Astrocyte (in vitro differentiated cells and primary cell): Measurements from ENCODE around the gene WDR37. TPM values are rescaled to one million over a fixed set of nuclear protein-coding genes. Genes with fewer than 3 reads are reported as not detected.
"Not testable (repeated sequence)": the region's sequence is repeated elsewhere in the genome, so short reads cannot be mapped to it uniquely, and the experiment has no call there.

ENCODE experiments used
- DNase-seq: peaks from one replicate; pipeline ENCODE4 v3.0.0-alpha.2; 2010; ENCODE audit warnings: low read depth
- FAIRE-seq: peaks from 2 replicates; lab custom pipeline; 2011; peaks lifted over from hg19 to GRCh38; lab: Jason Lieb, UNC
- H2AFZ ChIP-seq: 2 replicates; pipeline ENCODE4 v1.6.0; 2012; ENCODE audit warnings: low read depth, low read length, inconsistent platforms
- H3K27ac ChIP-seq: 2 replicates; pipeline ENCODE4 v1.5.1; 2011; ENCODE audit warnings: low read depth, low read length, inconsistent platforms
- H3K27me3 ChIP-seq: 2 replicates; pipeline ENCODE4 v1.6.0; 2011; ENCODE audit warnings: low read length, inconsistent platforms; ENCODE audit not compliant: insufficient read depth
- H3K36me3 ChIP-seq: 2 replicates; pipeline ENCODE4 v1.5.1; 2011; ENCODE audit warnings: low read length, inconsistent platforms; ENCODE audit not compliant: insufficient read depth
- H3K4me1 ChIP-seq: 2 replicates; pipeline ENCODE4 v1.5.1; 2011; ENCODE audit warnings: low read length, inconsistent platforms; ENCODE audit not compliant: insufficient read depth
- H3K4me2 ChIP-seq: 2 replicates; pipeline ENCODE4 v1.6.0; 2012; ENCODE audit warnings: low read length, inconsistent platforms
- H3K4me3 ChIP-seq: 2 replicates; pipeline ENCODE4 v1.5.1; 2011; ENCODE audit warnings: low read depth, mild to moderate bottlenecking, low read length, inconsistent platforms; ENCODE audit not compliant: insufficient read depth
- H3K79me2 ChIP-seq: 2 replicates; pipeline ENCODE4 v1.6.0; 2012; ENCODE audit warnings: mild to moderate bottlenecking, low read length, inconsistent platforms; ENCODE audit not compliant: insufficient read depth
- H3K9ac ChIP-seq: 2 replicates; pipeline ENCODE4 v1.6.0; 2012; ENCODE audit warnings: mild to moderate bottlenecking, low read length, inconsistent platforms
- H3K9me3 ChIP-seq: 2 replicates; pipeline ENCODE4 v1.5.1; 2012; ENCODE audit warnings: low read depth, mild to moderate bottlenecking, low read length, inconsistent platforms; ENCODE audit not compliant: insufficient read depth
- H4K20me1 ChIP-seq: 2 replicates; pipeline ENCODE4 v1.6.0; 2012; ENCODE audit warnings: low read length, inconsistent platforms; ENCODE audit not compliant: insufficient read depth
- H3K27ac Mint-ChIP-seq: one replicate; pipeline ENCODE4 v1.8.0; 2021; ENCODE audit warnings: mild to moderate bottlenecking, mixed read lengths; ENCODE audit not compliant: unreplicated experiment
- H3K27me3 Mint-ChIP-seq: one replicate; pipeline ENCODE4 v1.8.0; 2021; ENCODE audit warnings: low read depth, mixed read lengths; ENCODE audit not compliant: unreplicated experiment
- H3K36me3 Mint-ChIP-seq: one replicate; pipeline ENCODE4 v1.8.0; 2021; ENCODE audit warnings: low read depth, mixed read lengths; ENCODE audit not compliant: unreplicated experiment
- H3K4me1 Mint-ChIP-seq: one replicate; pipeline ENCODE4 v1.8.0; 2021; ENCODE audit warnings: low read depth, mixed read lengths; ENCODE audit not compliant: unreplicated experiment
- H3K4me3 Mint-ChIP-seq: one replicate; pipeline ENCODE4 v1.8.0; 2021; ENCODE audit warnings: mild to moderate bottlenecking, moderate library complexity, mixed read lengths; ENCODE audit not compliant: unreplicated experiment
- H3K9me3 Mint-ChIP-seq: one replicate; pipeline ENCODE4 v1.8.0; 2021; ENCODE audit warnings: mild to moderate bottlenecking, mixed read lengths; ENCODE audit not compliant: unreplicated experiment
- CTCF ChIP-seq: IDR thresholded peaks from 2 replicates; pipeline ENCODE4 v1.5.1; 2011; ENCODE audit warnings: low read depth, mild to moderate bottlenecking, inconsistent platforms, low read length, moderate library complexity; ENCODE audit not compliant: insufficient read depth
- EZH2 ChIP-seq: IDR thresholded peaks from 2 replicates; pipeline ENCODE4 v1.6.1; 2012; ENCODE audit warnings: mild to moderate bottlenecking, low read length, inconsistent platforms; ENCODE audit not compliant: insufficient read depth
- total RNA-seq: library from RNA; stranded (reverse); gene quantifications from 2 replicates; pipeline ENCODE4 v1.2.1, GENCODE V29; 2021

Gene WDR37
- total RNA-seq, 1 donor from 2014 or later: 22.8 TPM

- DNase-seq: no peak
- Histone ChIP-seq H3K27ac (no peak overlapping the region), H3K9ac (no peak overlapping the region), H3K4me3 (no peak overlapping the region), H3K4me1 (no peaks in the 10 kb centered on the region), H4K20me1 (no peaks in the 10 kb centered on the region), H3K9me3 (no peaks in the 10 kb centered on the region), H3K27me3 (no peaks in the 10 kb centered on the region), H3K36me3 (no peaks in the 10 kb centered on the region), H3K79me2 (no peaks in the 10 kb centered on the region), H3K4me2 (no peak overlapping the region), H2AFZ (no peak overlapping the region)
- H3K27me3 Mint-ChIP-seq: peaks cover 53% of the 10 kb centered on the region
- peaks cover 2% of the 10 kb centered on the region for H3K36me3 Mint-ChIP-seq
- H3K9me3 Mint-ChIP-seq: peaks cover 4% of the 10 kb centered on the region
- FAIRE-seq: no peak
- TF ChIP-seq EZH2: no peak
- TF ChIP-seq CTCF: no peak
- no peak overlapping the region for H3K27ac Mint-ChIP-seq
- no peak overlapping the region for H3K4me3 Mint-ChIP-seq
- H3K4me1 Mint-ChIP-seq: peaks cover 17% of the 10 kb centered on the region
These were observed 100.9 kb downstream of the WDR37 start for GRCh38 chr10:1156921-1157614.

- H3K9me3 ChIP-seq: no peaks in the 10 kb centered on the region
- no peak overlapping the region for H3K9ac ChIP-seq
- TF ChIP-seq CTCF (no peak), EZH2 (no peak)
- H3K4me3 ChIP-seq: no peak overlapping the region
- H3K4me2 ChIP-seq: no peak overlapping the region
- Mint-ChIP-seq H3K4me1 (peaks cover 16% of the 10 kb centered on the region), H3K27me3 (peaks cover 58% of the 10 kb centered on the region), H3K36me3 (peaks cover 2% of the 10 kb centered on the region), H3K9me3 (peaks cover 4% of the 10 kb centered on the region), H3K27ac (no peak overlapping the region), H3K4me3 (no peak overlapping the region)
- H2AFZ ChIP-seq: no peak overlapping the region
- H3K27me3 ChIP-seq: no peaks in the 10 kb centered on the region
- DNase-seq (no peak), FAIRE-seq (no peak)
- H3K27ac ChIP-seq: no peak overlapping the region
- H3K79me2 ChIP-seq: no peaks in the 10 kb centered on the region
- no peaks in the 10 kb centered on the region for H4K20me1 ChIP-seq
- H3K36me3 ChIP-seq: no peaks in the 10 kb centered on the region
- H3K4me1 ChIP-seq: no peaks in the 10 kb centered on the region
These were observed 101.4 kb downstream of the WDR37 start for GRCh38 chr10:1157615-1157933.

- Mint-ChIP-seq H3K9me3 (peaks cover 1% of the 10 kb centered on the region), H3K27me3 (peaks cover 61% of the 10 kb centered on the region), H3K4me1 (peaks cover 11% of the 10 kb centered on the region), H3K4me3 (no peak overlapping the region), H3K27ac (no peak overlapping the region), H3K36me3 (peaks cover 2% of the 10 kb centered on the region)
- Histone ChIP-seq H3K36me3 (no peaks in the 10 kb centered on the region), H3K9me3 (no peaks in the 10 kb centered on the region), H2AFZ (no peak overlapping the region), H3K4me1 (no peaks in the 10 kb centered on the region), H3K9ac (no peak overlapping the region), H3K4me2 (no peak overlapping the region), H3K27ac (no peak overlapping the region), H3K27me3 (no peaks in the 10 kb centered on the region), H3K4me3 (no peak overlapping the region), H3K79me2 (no peaks in the 10 kb centered on the region), H4K20me1 (no peaks in the 10 kb centered on the region)
- no peak for TF ChIP-seq EZH2
- no peak for FAIRE-seq
- no peak for DNase-seq
These were observed 101.9 kb downstream of the WDR37 start for GRCh38 chr10:1158066-1158465.

GRCh38 chr10:1158536-1158935 is 102.4 kb downstream of the WDR37 start:
- not testable (repeated sequence) for H4K20me1 ChIP-seq, DNase-seq, H2AFZ ChIP-seq, H3K4me1 Mint-ChIP-seq, H3K27ac Mint-ChIP-seq, H3K4me1 ChIP-seq, H3K4me3 Mint-ChIP-seq, H3K4me3 ChIP-seq, H3K9me3 Mint-ChIP-seq, H3K4me2 ChIP-seq, H3K79me2 ChIP-seq, H3K36me3 ChIP-seq, H3K9ac ChIP-seq, H3K27ac ChIP-seq, H3K9me3 ChIP-seq, H3K36me3 Mint-ChIP-seq, FAIRE-seq, H3K27me3 ChIP-seq
- peaks cover 63% of the 10 kb centered on the region for H3K27me3 Mint-ChIP-seq
